ENCODE measurements around the gene TFB1M.
"Not testable (repeated sequence)": the region's sequence is repeated elsewhere in the genome, so short reads cannot be mapped to it uniquely, and the experiment has no call there.

Gene TFB1M

DNA sequence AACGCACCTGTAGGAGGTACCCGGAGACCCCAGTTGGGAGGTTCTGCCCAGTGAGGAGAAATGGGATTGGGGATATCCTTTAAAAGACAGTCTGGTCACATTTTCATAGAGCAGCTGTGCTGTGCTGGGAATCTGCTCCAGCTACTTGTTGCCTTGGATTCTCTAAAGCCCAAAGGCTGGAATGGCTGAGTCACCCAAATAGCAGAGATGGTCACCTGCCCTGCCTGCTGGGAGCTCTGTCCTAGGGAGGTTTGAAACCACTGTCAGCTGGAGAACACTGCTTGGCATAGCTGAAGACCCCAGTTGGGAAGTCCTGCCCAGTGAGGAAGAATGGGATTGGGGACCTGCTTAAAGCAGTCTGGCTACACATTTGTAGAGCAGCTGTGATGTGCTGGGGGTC, 34.8 kb upstream of the TFB1M start:
- Histone ChIP-seq H3K4me3 (no peak overlapping the region), H3K27ac (no peak overlapping the region)
- no peak for DNase-seq (ENCODE audit: low spot score)
- TF ChIP-seq, protein P1, sequence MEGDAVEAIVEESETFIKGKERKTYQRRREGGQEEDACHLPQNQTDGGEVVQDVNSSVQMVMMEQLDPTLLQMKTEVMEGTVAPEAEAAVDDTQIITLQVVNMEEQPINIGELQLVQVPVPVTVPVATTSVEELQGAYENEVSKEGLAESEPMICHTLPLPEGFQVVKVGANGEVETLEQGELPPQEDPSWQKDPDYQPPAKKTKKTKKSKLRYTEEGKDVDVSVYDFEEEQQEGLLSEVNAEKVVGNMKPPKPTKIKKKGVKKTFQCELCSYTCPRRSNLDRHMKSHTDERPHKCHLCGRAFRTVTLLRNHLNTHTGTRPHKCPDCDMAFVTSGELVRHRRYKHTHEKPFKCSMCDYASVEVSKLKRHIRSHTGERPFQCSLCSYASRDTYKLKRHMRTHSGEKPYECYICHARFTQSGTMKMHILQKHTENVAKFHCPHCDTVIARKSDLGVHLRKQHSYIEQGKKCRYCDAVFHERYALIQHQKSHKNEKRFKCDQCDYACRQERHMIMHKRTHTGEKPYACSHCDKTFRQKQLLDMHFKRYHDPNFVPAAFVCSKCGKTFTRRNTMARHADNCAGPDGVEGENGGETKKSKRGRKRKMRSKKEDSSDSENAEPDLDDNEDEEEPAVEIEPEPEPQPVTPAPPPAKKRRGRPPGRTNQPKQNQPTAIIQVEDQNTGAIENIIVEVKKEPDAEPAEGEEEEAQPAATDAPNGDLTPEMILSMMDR (IDR thresholded peaks at IDR 0.05), result no peak

DNA sequence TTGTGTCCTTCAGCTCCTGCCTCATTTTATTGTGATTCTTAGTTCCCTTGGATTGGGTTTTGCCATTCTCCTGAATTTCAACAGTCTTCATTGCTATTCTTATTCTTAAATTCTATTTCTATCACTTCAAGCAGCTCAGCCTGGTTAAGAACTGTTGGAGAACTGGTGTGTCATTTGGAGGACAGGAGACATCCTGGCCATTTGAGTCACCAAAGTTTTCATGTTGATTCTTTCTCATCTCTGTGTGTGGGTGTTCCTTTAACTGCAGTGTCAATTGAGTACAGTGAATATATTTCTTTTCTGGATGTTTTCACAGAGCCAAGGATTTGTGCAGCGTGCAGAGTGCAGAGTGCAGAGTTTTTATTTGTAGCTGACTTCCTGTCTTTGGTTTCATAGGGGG, 33.5 kb upstream of the TFB1M start:
- TF ChIP-seq, protein P1 (IDR thresholded peaks at IDR 0.05), result no peak
- Histone ChIP-seq H3K27ac (no peak overlapping the region), H3K4me3 (no peak overlapping the region)
- no peak for DNase-seq (ENCODE audit: low spot score)

DNA sequence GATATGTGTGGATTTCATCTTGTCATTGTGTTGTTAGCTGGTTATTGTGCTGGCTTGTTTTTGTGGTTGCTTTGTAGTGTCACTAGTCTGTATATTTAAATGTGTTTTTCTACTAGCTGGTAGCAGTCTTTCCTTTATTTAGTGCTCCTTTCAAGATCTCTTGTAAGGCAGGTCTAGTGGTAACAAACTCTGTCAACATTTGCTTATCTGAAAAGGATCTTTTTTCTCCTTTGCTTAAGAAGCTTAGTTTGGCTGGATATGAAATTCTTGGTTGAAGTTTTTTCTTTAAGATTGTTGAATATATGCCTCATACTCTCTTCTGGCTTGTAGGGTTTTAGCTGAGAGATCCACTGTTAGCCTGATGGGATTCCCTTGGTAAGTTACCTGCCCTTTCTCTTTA, 32.7 kb upstream of the TFB1M start:
- TF ChIP-seq, protein P1 (IDR thresholded peaks at IDR 0.05), result no peak
- Histone ChIP-seq H3K4me3 (no peak overlapping the region), H3K27ac (no peak overlapping the region)
- DNase-seq (ENCODE audit: low spot score), result no peak

DNA sequence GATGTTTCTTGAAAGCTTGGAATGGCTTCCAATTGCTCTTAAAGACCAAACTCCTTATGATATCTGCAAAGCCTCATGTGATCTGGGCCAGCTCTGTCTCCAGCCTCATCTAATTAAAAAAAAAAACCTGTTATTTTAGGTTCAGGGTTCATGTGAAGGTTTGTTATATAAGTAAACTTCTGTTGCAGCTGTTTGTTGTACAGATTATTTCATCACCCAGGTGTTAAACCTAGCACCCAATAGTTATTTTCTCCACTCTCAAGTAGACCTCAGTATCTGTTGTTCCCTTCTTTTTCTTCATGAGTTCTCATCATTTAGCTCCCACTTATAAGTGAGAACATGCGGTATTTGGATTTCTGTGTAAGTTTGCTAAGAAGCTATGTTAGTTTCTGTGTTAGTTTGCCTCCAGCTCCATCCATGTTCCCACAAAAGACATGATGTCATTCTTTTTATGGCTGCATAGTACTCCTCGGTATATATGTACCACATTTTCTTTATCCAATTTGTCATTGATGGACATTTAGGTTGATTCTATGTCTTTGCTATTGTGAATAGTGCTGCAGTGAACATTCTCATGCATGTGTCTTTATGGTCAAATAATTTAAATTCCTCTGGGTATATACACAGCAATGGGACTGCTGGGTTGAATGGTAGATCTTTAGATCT, 30.2 kb upstream of the TFB1M start:
- Histone ChIP-seq H3K4me3 (no peak overlapping the region), H3K27ac (no peak overlapping the region)
- TF ChIP-seq, protein P1 (IDR thresholded peaks at IDR 0.05), result no peak
- no peak for DNase-seq (ENCODE audit: low spot score)

DNA sequence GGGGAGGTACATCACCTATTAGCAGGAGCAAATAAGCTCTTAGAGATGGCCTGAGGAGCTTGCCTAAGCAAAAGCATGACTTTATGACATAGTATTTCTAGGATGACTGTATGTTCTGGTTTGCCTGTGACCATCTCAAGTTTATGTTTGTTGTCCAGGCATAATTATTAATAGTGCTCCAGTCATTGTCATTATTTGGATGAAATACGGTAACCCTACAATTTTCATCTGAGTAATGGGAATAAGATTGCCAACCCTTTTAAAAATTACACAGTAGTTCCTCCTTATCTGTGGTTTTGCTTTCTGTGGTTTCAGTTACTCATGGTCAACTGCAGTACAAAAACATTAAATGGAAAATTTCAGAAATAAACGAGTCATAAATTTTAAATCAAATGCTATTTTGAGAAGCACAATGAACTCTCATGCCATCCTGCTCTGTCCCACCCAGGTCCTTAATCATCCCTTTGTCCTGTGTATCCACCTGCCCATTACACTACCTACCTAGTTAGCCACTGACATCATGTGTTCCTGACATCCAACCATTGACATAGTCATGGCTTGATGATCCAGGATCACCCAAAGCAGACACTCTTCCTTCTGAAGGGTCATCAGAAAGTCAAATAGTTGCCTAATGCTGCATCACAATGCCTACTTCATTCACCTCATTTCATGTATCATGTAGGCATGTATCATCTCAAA, 27.0 kb upstream of the TFB1M start:
- TF ChIP-seq, protein P1 (IDR thresholded peaks at IDR 0.05), result no peak
- Histone ChIP-seq H3K27ac (no peak overlapping the region), H3K4me3 (no peak overlapping the region)
- DNase-seq (ENCODE audit: low spot score), result no peak

DNA sequence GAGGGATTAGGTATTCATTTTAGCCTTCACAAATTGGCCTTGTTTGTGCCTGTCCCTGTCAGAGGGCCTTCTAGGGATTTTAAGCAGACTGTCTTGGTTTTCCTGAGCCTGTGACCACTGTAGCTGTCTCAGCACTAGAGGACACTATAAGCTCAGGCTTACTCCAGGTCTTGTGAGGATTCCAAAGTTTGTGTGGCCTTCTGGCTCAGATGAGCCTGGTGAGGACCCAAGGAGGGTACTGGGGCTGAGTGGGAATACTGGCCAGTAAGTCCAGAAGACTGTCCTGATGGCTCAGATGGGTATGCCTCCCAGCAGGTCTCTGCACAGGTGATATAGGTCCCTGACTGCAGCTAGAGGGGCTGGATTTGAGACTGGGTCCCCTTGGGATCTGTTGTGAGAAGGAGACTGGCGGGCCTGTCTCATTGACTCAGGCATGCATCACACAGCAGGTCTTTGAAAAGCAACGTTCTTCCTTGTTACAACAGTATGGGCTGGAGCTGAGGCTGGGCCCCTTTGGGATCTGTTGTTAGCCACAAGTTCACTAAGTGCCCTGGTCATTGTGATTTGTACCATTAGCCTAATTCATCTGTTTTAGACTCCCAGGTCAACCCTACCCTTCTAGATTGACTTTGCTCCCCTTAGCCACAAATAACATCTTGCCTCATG, 26.3 kb upstream of the TFB1M start:
- no peak for DNase-seq (ENCODE audit: low spot score)
- H3K27ac ChIP-seq, result no peak overlapping the region
- TF ChIP-seq, protein P1 (IDR thresholded peaks at IDR 0.05), result no peak

DNA sequence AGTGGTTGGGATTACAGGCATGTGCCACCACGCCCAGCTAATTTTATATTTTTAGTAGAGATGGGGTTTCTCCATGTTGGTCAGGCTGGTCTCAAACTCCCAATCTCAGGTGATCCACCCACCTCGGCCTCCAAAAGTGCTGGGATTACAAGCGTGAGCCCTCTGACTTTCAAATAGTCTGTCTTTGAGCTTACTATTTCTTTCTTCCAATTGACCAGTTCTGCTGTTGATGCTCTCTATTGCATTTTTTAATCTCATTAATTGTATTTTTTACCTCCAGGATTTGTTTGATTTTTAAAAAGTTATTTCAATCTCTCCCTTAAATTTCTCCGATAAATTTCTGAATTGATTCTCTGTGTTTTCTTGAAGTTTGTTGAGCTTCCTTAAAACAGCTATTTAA, 25.6 kb upstream of the TFB1M start:
- H3K4me3 ChIP-seq; DNase-seq (ENCODE audit: low spot score); H3K27ac ChIP-seq: not testable (repeated sequence)

More for the DNA sequence above, 26.3 kb upstream of the TFB1M start:
- no peak overlapping the region for H3K4me3 ChIP-seq

DNA sequence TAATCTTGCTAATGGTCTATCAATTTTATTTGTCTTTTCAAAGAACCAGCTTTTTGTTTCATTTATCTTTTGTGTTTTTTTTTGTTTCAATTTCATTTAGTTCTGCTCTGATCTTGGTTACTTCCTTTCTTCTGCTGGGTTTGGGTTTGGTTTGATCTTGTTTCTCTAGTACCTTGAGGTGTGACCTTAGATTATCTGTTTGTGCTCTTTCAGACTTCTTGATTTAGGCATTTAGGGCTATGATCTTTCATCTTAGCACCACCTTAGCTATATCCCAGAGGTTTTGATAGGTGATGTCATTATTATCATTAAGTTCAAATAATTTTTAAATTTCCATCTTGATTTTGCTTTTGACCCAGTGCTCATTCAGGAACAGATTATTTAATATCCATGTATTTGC, 24.0 kb upstream of the TFB1M start:
- DNase-seq (ENCODE audit: low spot score); H3K4me3 ChIP-seq; H3K27ac ChIP-seq: not testable (repeated sequence)
